SU-DHL-6 (cell line): ENCODE measurements around the gene LIPA.

Source experiments
- H2AFZ ChIP-seq: fragments of 200-600 bp; sonication (generic); 2 replicates; pipeline ENCODE4 v1.6.1; 2014; ENCODE audit warnings: low read depth, mild to moderate bottlenecking, moderate library complexity, mixed read lengths, antibody characterized with exemption, low read length; ENCODE audit not compliant: severe bottlenecking
- H3F3A ChIP-seq: fragments of 200-600 bp; shearing (Covaris generic); 2 replicates; pipeline ENCODE4 v1.6.0; 2016; ENCODE audit warnings: antibody characterized with exemption, mild to moderate bottlenecking; ENCODE audit not compliant: insufficient read depth
- H3K27ac ChIP-seq: fragments of 200-600 bp; sonication (generic); 2 replicates; pipeline ENCODE4 v1.5.1; 2016; ENCODE audit warnings: low read depth, mild to moderate bottlenecking, low read length, moderate library complexity, mixed read lengths
- H3K27me3 ChIP-seq: fragments of 200-600 bp; sonication (generic), shearing (Covaris generic); 2 replicates; pipeline ENCODE4 v1.6.0; 2014; ENCODE audit warnings: mild to moderate bottlenecking, low read length
- H3K36me3 ChIP-seq: fragments of 200-600 bp; sonication (generic); 2 replicates; pipeline ENCODE4 v1.6.1; 2014; ENCODE audit warnings: mild to moderate bottlenecking, low read length, mixed read lengths
- H3K4me2 ChIP-seq: fragments of 300-600, 200-600 bp; shearing (Covaris generic), sonication (generic); 2 replicates; pipeline ENCODE4 v1.6.0; 2014; ENCODE audit warnings: low read length, low read depth, mild to moderate bottlenecking; ENCODE audit not compliant: poor library complexity, severe bottlenecking
- H3K4me3 ChIP-seq: fragments of 200-600 bp; sonication (generic); 2 replicates; pipeline ENCODE4 v1.5.1; 2014; ENCODE audit warnings: antibody characterized with exemption, low read length, mild to moderate bottlenecking, mixed read lengths; ENCODE audit not compliant: insufficient read depth, poor library complexity, severe bottlenecking
- H3K79me2 ChIP-seq: fragments of 200-600 bp; sonication (generic); 2 replicates; pipeline ENCODE4 v1.6.1; 2014; ENCODE audit warnings: mild to moderate bottlenecking, low read length, moderate library complexity; ENCODE audit not compliant: insufficient read depth
- H3K9ac ChIP-seq: fragments of 200-600 bp; sonication (generic); 2 replicates; pipeline ENCODE4 v1.7.0; 2014; ENCODE audit warnings: mild to moderate bottlenecking, low read length
- H3K9me2 ChIP-seq: fragments of 200-600 bp; sonication (generic); replicated peaks from 2 replicates; pipeline ENCODE4 v1.6.1; 2014; ENCODE audit warnings: low read length; ENCODE audit not compliant: insufficient read depth
- H3K9me3 ChIP-seq: fragments of 200-600 bp; sonication (generic); 2 replicates; pipeline ENCODE4 v1.6.1; 2014; ENCODE audit warnings: low read length, mixed read lengths; ENCODE audit not compliant: insufficient read depth
- H4K20me1 ChIP-seq: fragments of 200-600 bp; sonication (generic); 2 replicates; pipeline ENCODE4 v1.6.1; 2014; ENCODE audit warnings: low read depth, mild to moderate bottlenecking, antibody characterized with exemption, low read length, moderate library complexity, mixed read lengths
- CTCF ChIP-seq: fragments of 200-600 bp; sonication (generic); IDR thresholded peaks from one replicate; pipeline ENCODE4 v1.5.1; 2017; ENCODE audit warnings: antibody characterized with exemption, mild to moderate bottlenecking, low read length, moderate library complexity; ENCODE audit not compliant: insufficient read depth, poor library complexity, severe bottlenecking
- EZH2phosphoT487 ChIP-seq: fragments of 200-600 bp; sonication (generic), shearing (Covaris generic); conservative IDR thresholded peaks from 2 replicates; pipeline ENCODE4 v1.6.1; 2018; ENCODE audit warnings: mild to moderate bottlenecking, antibody characterized with exemption, low read length, moderate library complexity, mixed read lengths

Gene LIPA

GRCh38 chr10:89182894-89183293 is 68.7 kb downstream of the LIPA start:
- H3K27me3 ChIP-seq: no peaks in the 10 kb centered on the region
- no peaks in the 10 kb centered on the region for H3K9me2 ChIP-seq
- no peaks in the 10 kb centered on the region for H3F3A ChIP-seq
- H3K36me3 ChIP-seq: no peaks in the 10 kb centered on the region
- H3K9me3 ChIP-seq: no peaks in the 10 kb centered on the region
- H3K79me2 ChIP-seq: no peaks in the 10 kb centered on the region
- no peak overlapping the region for H3K9ac ChIP-seq
- TF ChIP-seq CTCF (no peak), EZH2phosphoT487 (no peak)
- no peak overlapping the region for H3K27ac ChIP-seq
- H2AFZ ChIP-seq: no peak overlapping the region
- H4K20me1 ChIP-seq: no peaks in the 10 kb centered on the region
- H3K4me3 ChIP-seq: no peak overlapping the region
- H3K4me2 ChIP-seq: no peak overlapping the region

- Histone ChIP-seq H2AFZ (no peak overlapping the region), H4K20me1 (no peaks in the 10 kb centered on the region), H3K4me2 (no peak overlapping the region), H3F3A (no peaks in the 10 kb centered on the region), H3K27ac (no peak overlapping the region), H3K79me2 (no peaks in the 10 kb centered on the region), H3K9ac (no peak overlapping the region), H3K36me3 (no peaks in the 10 kb centered on the region), H3K9me2 (no peaks in the 10 kb centered on the region), H3K9me3 (no peaks in the 10 kb centered on the region), H3K4me3 (no peak overlapping the region), H3K27me3 (no peaks in the 10 kb centered on the region)
- TF ChIP-seq EZH2phosphoT487 (no peak), CTCF (no peak)
Measured at GRCh38 chr10:89175816-89176215, 75.8 kb downstream of the LIPA start.

DNA sequence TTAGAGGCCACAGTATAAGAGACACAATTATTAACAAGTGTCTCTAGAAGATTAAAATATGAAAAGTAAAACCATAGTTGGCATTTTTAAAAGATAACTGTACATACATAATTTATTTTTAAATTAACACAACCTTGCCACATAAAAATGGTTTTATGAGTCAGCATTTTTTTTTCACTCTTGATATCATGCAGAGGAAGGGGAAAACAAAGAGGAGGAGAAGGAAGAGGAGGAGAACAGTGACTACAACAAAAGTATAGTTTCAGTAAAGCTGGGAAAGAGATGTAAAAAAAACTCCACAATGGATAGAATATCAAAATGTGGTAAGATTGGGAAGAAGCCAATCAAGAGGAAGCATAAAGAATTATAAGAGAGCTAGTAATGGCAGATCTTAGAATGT is 78.5 kb downstream of the LIPA start:
- no peak overlapping the region for H3K4me2 ChIP-seq
- no peak overlapping the region for H3K9ac ChIP-seq
- no peaks in the 10 kb centered on the region for H3K36me3 ChIP-seq
- no peaks in the 10 kb centered on the region for H3K27me3 ChIP-seq
- H2AFZ ChIP-seq: no peak overlapping the region
- TF ChIP-seq EZH2phosphoT487: no peak
- TF ChIP-seq CTCF: no peak
- no peaks in the 10 kb centered on the region for H3F3A ChIP-seq
- H3K27ac ChIP-seq: no peak overlapping the region
- no peaks in the 10 kb centered on the region for H4K20me1 ChIP-seq
- no peaks in the 10 kb centered on the region for H3K79me2 ChIP-seq
- no peak overlapping the region for H3K4me3 ChIP-seq
- no peaks in the 10 kb centered on the region for H3K9me3 ChIP-seq
- no peaks in the 10 kb centered on the region for H3K9me2 ChIP-seq

- no peaks in the 10 kb centered on the region for H3K9me2 ChIP-seq
- H3K4me2 ChIP-seq: no peak overlapping the region
- no peaks in the 10 kb centered on the region for H3K79me2 ChIP-seq
- no peak overlapping the region for H3K4me3 ChIP-seq
- H3F3A ChIP-seq: no peaks in the 10 kb centered on the region
- TF ChIP-seq CTCF (no peak), EZH2phosphoT487 (no peak)
- H2AFZ ChIP-seq: no peak overlapping the region
- no peak overlapping the region for H3K9ac ChIP-seq
- H3K27ac ChIP-seq: no peak overlapping the region
- H3K36me3 ChIP-seq: no peaks in the 10 kb centered on the region
- no peaks in the 10 kb centered on the region for H3K9me3 ChIP-seq
- no peaks in the 10 kb centered on the region for H3K27me3 ChIP-seq
- H4K20me1 ChIP-seq: no peaks in the 10 kb centered on the region
Measured at GRCh38 chr10:89171996-89172395, 79.6 kb downstream of the LIPA start.
